ENCODE results near the gene C1QTNF5. TPM values are rescaled to one million over a fixed set of nuclear protein-coding genes. Genes with fewer than 3 reads are reported as not detected.

C1QTNF5 gene
- total and polyA plus RNA-seq, 2 experiments from 2014 or later: 13.7 to 18.0 TPM

GRCh38 chr11:119359365-119360214 lies 18.9 kb upstream of the C1QTNF5 start:
- Histone ChIP-seq H3K36me3 (replicated peaks; ENCODE audit: insufficient read depth, low read depth) (no peaks in the 10 kb centered on the region), H3K27ac (no peak overlapping the region), H3K4me3 (no peak overlapping the region), H3K9me3 (ENCODE audit: low read depth) (no peaks in the 10 kb centered on the region), H3K9me2 (replicated peaks; ENCODE audit: insufficient read depth) (no peaks in the 10 kb centered on the region), H3K79me2 (no peaks in the 10 kb centered on the region), H4K20me1 (ENCODE audit: insufficient read depth, poor library complexity, severe bottlenecking) (no peaks in the 10 kb centered on the region), H3K4me1 (ENCODE audit: insufficient read depth) (peaks cover 26% of the 10 kb centered on the region), H3K4me2 (no peak overlapping the region), H2AFZ (no peak overlapping the region), H3K27me3 (no peaks in the 10 kb centered on the region)
- WGBS (ENCODE audit: low lambda C conversion rate, missing lambda C conversion rate): 87% methylated on average over 10 of the region's 10 CpGs
- no peak for TF ChIP-seq CTCF (IDR thresholded peaks at IDR 0.05; ENCODE audit: poor library complexity)
- no peak for TF ChIP-seq EZH2 (IDR thresholded peaks at IDR 0.05; ENCODE audit: borderline replicate concordance)
- no peak for TF ChIP-seq EZH2phosphoT487 (IDR thresholded peaks at IDR 0.05; ENCODE audit: low read depth, severe bottlenecking, unreplicated experiment)
- DNase-seq (ENCODE audit: low spot score): no peak

- Histone ChIP-seq H3K4me2 (peak overlapping the region; percentile 95), H4K20me1 (ENCODE audit: insufficient read depth, poor library complexity, severe bottlenecking) (no peaks in the 10 kb centered on the region), H3K4me3 (no peak overlapping the region), H3K9me2 (replicated peaks; ENCODE audit: insufficient read depth) (no peaks in the 10 kb centered on the region), H3K27ac (no peak overlapping the region), H3K9me3 (ENCODE audit: low read depth) (no peaks in the 10 kb centered on the region), H3K4me1 (ENCODE audit: insufficient read depth) (peaks cover 19% of the 10 kb centered on the region), H3K27me3 (no peaks in the 10 kb centered on the region), H2AFZ (peak overlapping the region; percentile 83), H3K36me3 (replicated peaks; ENCODE audit: insufficient read depth, low read depth) (no peaks in the 10 kb centered on the region), H3K79me2 (no peaks in the 10 kb centered on the region)
- TF ChIP-seq EZH2phosphoT487 (IDR thresholded peaks at IDR 0.05; ENCODE audit: low read depth, severe bottlenecking, unreplicated experiment): no peak
- TF ChIP-seq EZH2 (IDR thresholded peaks at IDR 0.05; ENCODE audit: borderline replicate concordance): no peak
- no peak for TF ChIP-seq CTCF (IDR thresholded peaks at IDR 0.05; ENCODE audit: poor library complexity)
- 40% methylated on average over 7 of the region's 13 CpGs for WGBS (ENCODE audit: low lambda C conversion rate, missing lambda C conversion rate)
- DNase-seq (ENCODE audit: low spot score): no peak
These were observed 16.4 kb upstream of the C1QTNF5 start for GRCh38 chr11:119357074-119357473.

GRCh38 chr11:119356349-119357031 lies 15.8 kb upstream of the C1QTNF5 start:
- H2AFZ ChIP-seq: peak overlapping the region; percentile 83
- TF ChIP-seq CTCF (IDR thresholded peaks at IDR 0.05; ENCODE audit: poor library complexity) (peak; percentile 84), EZH2phosphoT487 (IDR thresholded peaks at IDR 0.05; ENCODE audit: low read depth, severe bottlenecking, unreplicated experiment) (no peak), EZH2 (IDR thresholded peaks at IDR 0.05; ENCODE audit: borderline replicate concordance) (no peak)
- H3K9me3 ChIP-seq (ENCODE audit: low read depth): no peaks in the 10 kb centered on the region
- H3K4me3 ChIP-seq: peak overlapping the region; percentile 62
- peak; percentile 93 for DNase-seq (ENCODE audit: low spot score)
- H3K4me2 ChIP-seq: peak overlapping the region; percentile 95
- H3K9me2 ChIP-seq (replicated peaks; ENCODE audit: insufficient read depth): no peaks in the 10 kb centered on the region
- peak overlapping the region; percentile 54 for H3K27ac ChIP-seq
- no peaks in the 10 kb centered on the region for H3K27me3 ChIP-seq
- H3K36me3 ChIP-seq (replicated peaks; ENCODE audit: insufficient read depth, low read depth): no peaks in the 10 kb centered on the region
- H4K20me1 ChIP-seq (ENCODE audit: insufficient read depth, poor library complexity, severe bottlenecking): no peaks in the 10 kb centered on the region
- peaks cover 13% of the 10 kb centered on the region for H3K4me1 ChIP-seq (ENCODE audit: insufficient read depth)
- no peaks in the 10 kb centered on the region for H3K79me2 ChIP-seq
- WGBS (ENCODE audit: low lambda C conversion rate, missing lambda C conversion rate): 2% methylated on average over 54 of the region's 54 CpGs

Measured in hepatocyte (in vitro differentiated cells).